H9 (cell line): ENCODE results near the gene LRP2. TPM values are rescaled to one million over a fixed set of nuclear protein-coding genes. Genes with fewer than 3 reads are reported as not detected.

ENCODE experiments used
- DNase-seq: peaks from one replicate; pipeline ENCODE4 v3.0.0-alpha.2; 2017
- H2AFZ ChIP-seq: one replicate; pipeline ENCODE4 v1.6.1; 2013; ENCODE audit warnings: mild to moderate bottlenecking, low read length, control low read depth, moderate library complexity
- H2AK5ac ChIP-seq: 2 replicates; pipeline ENCODE4 v1.6.1; 2013; ENCODE audit warnings: low read length, control low read depth, mixed read lengths; ENCODE audit not compliant: insufficient read length
- H2BK120ac ChIP-seq: one replicate; pipeline ENCODE4 v1.6.1; 2013; ENCODE audit warnings: low read depth, mild to moderate bottlenecking, low read length, control low read depth, inconsistent platforms; ENCODE audit not compliant: poor library complexity, severe bottlenecking
- H2BK12ac ChIP-seq: 2 replicates; pipeline ENCODE4 v1.6.1; 2013; ENCODE audit warnings: low read length, control low read depth, mixed read lengths, low read depth; ENCODE audit not compliant: insufficient read length
- H2BK15ac ChIP-seq: 2 replicates; pipeline ENCODE4 v1.6.1; 2013; ENCODE audit warnings: low read depth, low read length, control low read depth
- H2BK20ac ChIP-seq: one replicate; pipeline ENCODE4 v1.6.1; 2013; ENCODE audit warnings: low read depth, mild to moderate bottlenecking, low read length, control low read depth, inconsistent platforms; ENCODE audit not compliant: poor library complexity, severe bottlenecking
- H2BK5ac ChIP-seq: 2 replicates; pipeline ENCODE4 v1.6.1; 2013; ENCODE audit warnings: low read length, control low read depth, mixed read lengths; ENCODE audit not compliant: insufficient read length
- H3K14ac ChIP-seq: 2 replicates; pipeline ENCODE4 v1.6.1; 2013; ENCODE audit warnings: low read length, control low read depth; ENCODE audit not compliant: insufficient read depth
- H3K18ac ChIP-seq: 2 replicates; pipeline ENCODE4 v1.6.1; 2013; ENCODE audit warnings: low read depth, mild to moderate bottlenecking, mixed read lengths, low read length, control low read depth; ENCODE audit not compliant: insufficient read length
- H3K23ac ChIP-seq: 2 replicates; pipeline ENCODE4 v1.6.1; 2013; ENCODE audit warnings: low read length, control low read depth, mixed read lengths, low read depth; ENCODE audit not compliant: insufficient read length
- H3K23me2 ChIP-seq: 2 replicates; pipeline ENCODE4 v1.6.1; 2013; ENCODE audit warnings: low read depth, mild to moderate bottlenecking, mixed read lengths, low read length, control low read depth; ENCODE audit not compliant: insufficient read length, poor library complexity, severe bottlenecking
- H3K27ac ChIP-seq: 2 replicates; pipeline ENCODE4 v1.5.1; 2013; ENCODE audit warnings: low read length, control low read depth, mixed read lengths, low read depth; ENCODE audit not compliant: insufficient read length
- H3K27me3 ChIP-seq: 2 replicates; pipeline ENCODE4 v1.6.1; 2013; ENCODE audit warnings: low read length, control low read depth, inconsistent platforms; ENCODE audit not compliant: insufficient read depth
- H3K4ac ChIP-seq: 2 replicates; pipeline ENCODE4 v1.6.1; 2013; ENCODE audit warnings: low read depth, mild to moderate bottlenecking, control low read depth, inconsistent platforms, low read length, moderate library complexity
- H3K4me1 ChIP-seq: 2 replicates; pipeline ENCODE4 v1.6.1; 2013; ENCODE audit warnings: low read length, control low read depth, inconsistent platforms; ENCODE audit not compliant: insufficient read depth
- H3K4me2 ChIP-seq: 2 replicates; pipeline ENCODE4 v1.6.1; 2013; ENCODE audit warnings: low read length, control low read depth, mixed read lengths; ENCODE audit not compliant: insufficient read length, insufficient read depth
- H3K56ac ChIP-seq: 2 replicates; pipeline ENCODE4 v1.6.1; 2013; ENCODE audit warnings: low read depth, mild to moderate bottlenecking, mixed read lengths, low read length, control low read depth; ENCODE audit not compliant: insufficient read length
- H3K79me1 ChIP-seq: 2 replicates; pipeline ENCODE4 v1.6.1; 2013; ENCODE audit warnings: low read depth, mild to moderate bottlenecking, moderate library complexity, low read length, control low read depth, inconsistent platforms; ENCODE audit not compliant: insufficient read depth, poor library complexity, severe bottlenecking
- H3K79me2 ChIP-seq: 2 replicates; pipeline ENCODE4 v1.6.1; 2013; ENCODE audit warnings: low read length, control low read depth, inconsistent platforms; ENCODE audit not compliant: insufficient read depth
- H3K9ac ChIP-seq: 2 replicates; pipeline ENCODE4 v1.6.1; 2013; ENCODE audit warnings: low read length, control low read depth, mixed read lengths; ENCODE audit not compliant: insufficient read length; ENCODE audit errors: extremely low read depth
- H3K9me3 ChIP-seq: one replicate; pipeline ENCODE4 v1.6.1; 2013; ENCODE audit warnings: low read depth, low read length, inconsistent platforms; ENCODE audit not compliant: control insufficient read depth
- H3T11ph ChIP-seq: one replicate; pipeline ENCODE4 v1.6.1; 2013; ENCODE audit warnings: mild to moderate bottlenecking, low read length, control low read depth, inconsistent platforms
- H4K20me1 ChIP-seq: one replicate; pipeline ENCODE4 v1.6.1; 2013; ENCODE audit not compliant: control insufficient read depth, insufficient read length, insufficient read depth
- H4K5ac ChIP-seq: 2 replicates; pipeline ENCODE4 v1.6.1; 2013; ENCODE audit warnings: low read depth, mild to moderate bottlenecking, mixed read lengths, low read length, control low read depth; ENCODE audit not compliant: insufficient read length
- H4K8ac ChIP-seq: replicated peaks from 2 replicates; pipeline ENCODE4 v1.6.1; 2013; ENCODE audit warnings: low read length, control low read depth, mixed read lengths, low read depth; ENCODE audit not compliant: insufficient read length
- H4K91ac ChIP-seq: 2 replicates; pipeline ENCODE4 v1.6.1; 2013; ENCODE audit warnings: low read depth, mild to moderate bottlenecking, moderate library complexity, mixed read lengths, low read length, control low read depth; ENCODE audit not compliant: insufficient read length
- H3K27ac Mint-ChIP-seq, 3 experiments: 2 replicates in 2 of 3; 3 replicates in 1 of 3; pipeline ENCODE4 v1.8.0; 2020 to 2021; ENCODE audit warnings: mixed read lengths in 3 of 3, mild to moderate bottlenecking in 1 of 3, moderate library complexity in 1 of 3
- H3K27me3 Mint-ChIP-seq: 2 replicates; pipeline ENCODE4 v1.8.0; 2021; ENCODE audit warnings: low read depth, mild to moderate bottlenecking, moderate library complexity, mixed read lengths
- H3K36me3 Mint-ChIP-seq, 3 experiments: 2 replicates in 2 of 3; 3 replicates in 1 of 3; pipeline ENCODE4 v1.8.0; 2020 to 2021; ENCODE audit warnings: low read depth in 3 of 3, mixed read lengths in 3 of 3; ENCODE audit not compliant: insufficient read depth in 1 of 3
- H3K4me1 Mint-ChIP-seq, 2 experiments: 2 replicates each; pipeline ENCODE4 v1.8.0; 2020; ENCODE audit warnings: mixed read lengths in 2 of 2
- H3K4me3 Mint-ChIP-seq, 2 experiments: 2 replicates in 1 of 2; 3 replicates in 1 of 2; pipeline ENCODE4 v1.8.0; 2020 to 2021; ENCODE audit warnings: mild to moderate bottlenecking in 2 of 2, mixed read lengths in 2 of 2, moderate library complexity in 1 of 2
- H3K9me3 Mint-ChIP-seq, 2 experiments: 2 replicates in 1 of 2; 3 replicates in 1 of 2; pipeline ENCODE4 v1.8.0; 2020; ENCODE audit warnings: mild to moderate bottlenecking in 2 of 2, mixed read lengths in 2 of 2, moderate library complexity in 1 of 2
- WGBS: extraction: QIAGEN DNeasy Blood & Tissue Kit; methylation state at CpG from one replicate; pipeline ENCODE4 v1.1.7; 2013; ENCODE audit warnings: missing lambda C conversion rate, low lambda C conversion rate, mixed read lengths; ENCODE audit not compliant: insufficient read length; ENCODE audit errors: extremely low coverage; 5-methylcytosine and 5-hydroxymethylcytosine counted together
- total RNA-seq: library from RNA; stranded (reverse); gene quantifications from 2 replicates; pipeline ENCODE4 v1.2.1, GENCODE V29; 2021
- TF ChIP-seq, protein P1 (sequence below): fragments of 200-600 bp; sonication (generic); conservative IDR thresholded peaks from 3 replicates; pipeline ENCODE4 v1.8.0; 2021; ENCODE audit warnings: antibody characterized with exemption, mild to moderate bottlenecking

LRP2 gene
- total RNA-seq, 1 experiment from 2014 or later = 1.4 TPM

- Mint-ChIP-seq H3K9me3 (no peaks in the 10 kb centered on the region), H3K27me3 (peaks cover 5% of the 10 kb centered on the region), H3K36me3 (peaks cover 0 to 1% (median 0%) of the 10 kb centered on the region in 3 experiments; a peak in 1 of 7 replicates), H3K4me1 (peaks cover 8 to 11% of the 10 kb centered on the region in 2 experiments), H3K4me3 (no peak overlapping the region), H3K27ac (no peak overlapping the region)
- H3K4ac ChIP-seq = no peak overlapping the region
- no peaks in the 10 kb centered on the region for H3K27me3 ChIP-seq
- H2BK120ac ChIP-seq = no peak overlapping the region
- no peak overlapping the region for H3T11ph ChIP-seq
- TF ChIP-seq, protein P1, sequence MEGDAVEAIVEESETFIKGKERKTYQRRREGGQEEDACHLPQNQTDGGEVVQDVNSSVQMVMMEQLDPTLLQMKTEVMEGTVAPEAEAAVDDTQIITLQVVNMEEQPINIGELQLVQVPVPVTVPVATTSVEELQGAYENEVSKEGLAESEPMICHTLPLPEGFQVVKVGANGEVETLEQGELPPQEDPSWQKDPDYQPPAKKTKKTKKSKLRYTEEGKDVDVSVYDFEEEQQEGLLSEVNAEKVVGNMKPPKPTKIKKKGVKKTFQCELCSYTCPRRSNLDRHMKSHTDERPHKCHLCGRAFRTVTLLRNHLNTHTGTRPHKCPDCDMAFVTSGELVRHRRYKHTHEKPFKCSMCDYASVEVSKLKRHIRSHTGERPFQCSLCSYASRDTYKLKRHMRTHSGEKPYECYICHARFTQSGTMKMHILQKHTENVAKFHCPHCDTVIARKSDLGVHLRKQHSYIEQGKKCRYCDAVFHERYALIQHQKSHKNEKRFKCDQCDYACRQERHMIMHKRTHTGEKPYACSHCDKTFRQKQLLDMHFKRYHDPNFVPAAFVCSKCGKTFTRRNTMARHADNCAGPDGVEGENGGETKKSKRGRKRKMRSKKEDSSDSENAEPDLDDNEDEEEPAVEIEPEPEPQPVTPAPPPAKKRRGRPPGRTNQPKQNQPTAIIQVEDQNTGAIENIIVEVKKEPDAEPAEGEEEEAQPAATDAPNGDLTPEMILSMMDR = no peak
- H3K14ac ChIP-seq = no peak overlapping the region
- no peak overlapping the region for H2BK5ac ChIP-seq
- no peak overlapping the region for H3K23ac ChIP-seq
- no peaks in the 10 kb centered on the region for H3K79me1 ChIP-seq
- no peak overlapping the region for H2BK15ac ChIP-seq
- no peaks in the 10 kb centered on the region for H3K9me3 ChIP-seq
- no peak overlapping the region for H4K8ac ChIP-seq
- no peak overlapping the region for H3K4me2 ChIP-seq
- no peaks in the 10 kb centered on the region for H4K20me1 ChIP-seq
- no peaks in the 10 kb centered on the region for H3K4me1 ChIP-seq
- no peak overlapping the region for H2BK12ac ChIP-seq
- no peak overlapping the region for H4K5ac ChIP-seq
- no peak overlapping the region for H3K18ac ChIP-seq
- no peak overlapping the region for H2AFZ ChIP-seq
- H3K23me2 ChIP-seq = no peaks in the 10 kb centered on the region
- WGBS = no CpG with 5 or more reads among the region's 2 CpGs
- DNase-seq = no peak
- no peak overlapping the region for H4K91ac ChIP-seq
- H3K9ac ChIP-seq = no peak overlapping the region
- H2BK20ac ChIP-seq = no peak overlapping the region
- H2AK5ac ChIP-seq = no peak overlapping the region
- H3K79me2 ChIP-seq = no peaks in the 10 kb centered on the region
- no peak overlapping the region for H3K56ac ChIP-seq
- H3K27ac ChIP-seq = no peak overlapping the region
Observed at GRCh38 chr2:169118060-169118459, 244.3 kb downstream of the LRP2 start.
